Urinary bladder (tissue), 4 donors: ENCODE results near the gene FOXRED2. TPM values are rescaled to one million over a fixed set of nuclear protein-coding genes. Genes with fewer than 3 reads are reported as not detected.

Source experiments
- DNase-seq: peaks from one replicate; pipeline ENCODE4 v3.0.0-alpha.2; 2015; ENCODE audit errors: extremely low spot score
- H3K27ac ChIP-seq: one replicate; pipeline ENCODE4 v1.5.1; 2013; ENCODE audit warnings: low read depth, mild to moderate bottlenecking, moderate library complexity
- H3K36me3 ChIP-seq: one replicate; pipeline ENCODE4 v1.6.1; 2013; ENCODE audit warnings: mild to moderate bottlenecking, moderate library complexity; ENCODE audit not compliant: insufficient read depth
- H3K4me1 ChIP-seq: one replicate; pipeline ENCODE4 v1.6.1; 2013; ENCODE audit warnings: mild to moderate bottlenecking, moderate library complexity; ENCODE audit not compliant: insufficient read depth
- H3K4me3 ChIP-seq: one replicate; pipeline ENCODE4 v1.5.1; 2013; ENCODE audit warnings: low read depth, low read length
- WGBS: extraction: QIAGEN DNeasy Blood & Tissue Kit; methylation state at CpG from one replicate; pipeline ENCODE4 v1.1.7; 2013; 5-methylcytosine and 5-hydroxymethylcytosine counted together
- polyA plus RNA-seq: library from polyadenylated mRNA; stranded (reverse); fragments of 200-250 nt; gene quantifications from one replicate; pipeline ENCODE4 v1.2.3, GENCODE V29; 2013
- total RNA-seq: library from RNA; depleted of rRNA; stranded (reverse); fragments of >200 nt; gene quantifications from one replicate; pipeline ENCODE4 v1.2.3, GENCODE V29; 2014
- donor health status: healthy with polysubstance abuse.
- donor health status: healthy.

The FOXRED2 gene
- total and polyA plus RNA-seq, 2 donors: 9.9 to 10.9 TPM

DNA sequence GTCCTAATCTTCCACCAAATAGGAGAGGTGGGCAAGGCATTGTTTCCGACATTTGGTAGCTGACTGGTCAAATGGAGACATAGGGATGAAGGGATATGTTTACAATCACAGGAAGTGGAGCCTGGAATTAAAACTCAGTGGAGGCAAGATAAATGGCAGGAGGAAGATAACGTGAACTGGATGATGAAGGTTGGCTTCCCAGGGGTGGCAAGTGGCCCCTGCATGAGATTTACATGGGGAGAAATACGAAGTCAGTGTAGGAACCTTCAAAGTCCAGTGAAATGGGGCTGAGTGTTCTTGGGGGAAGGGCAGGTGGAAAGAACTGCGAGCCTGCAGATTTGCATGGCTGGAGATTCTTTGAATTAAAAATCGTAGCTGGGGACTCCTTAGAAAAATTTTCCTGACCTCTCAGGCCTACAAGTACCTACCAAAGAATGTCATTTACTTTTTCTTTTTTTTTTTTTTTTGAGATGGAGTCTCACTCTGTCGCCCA, 724 bp upstream of the FOXRED2 start:
- Histone ChIP-seq H3K27ac (no peak overlapping the region), H3K36me3 (peaks cover 2% of the 10 kb centered on the region), H3K4me3 (no peak overlapping the region), H3K4me1 (no peaks in the 10 kb centered on the region)
- 83% methylated on average over 6 of the region's 6 CpGs for WGBS
- DNase-seq: no peak

GRCh38 chr22:36505998-36506635, 723 bp downstream of the FOXRED2 start:
- H3K4me1 ChIP-seq: no peaks in the 10 kb centered on the region
- no peaks in the 10 kb centered on the region for H3K36me3 ChIP-seq
- no peak overlapping the region for H3K27ac ChIP-seq
- no peak for DNase-seq
- 96% methylated on average over 60 of the region's 60 CpGs for WGBS
- H3K4me3 ChIP-seq: peak overlapping the region; percentile 62

DNA sequence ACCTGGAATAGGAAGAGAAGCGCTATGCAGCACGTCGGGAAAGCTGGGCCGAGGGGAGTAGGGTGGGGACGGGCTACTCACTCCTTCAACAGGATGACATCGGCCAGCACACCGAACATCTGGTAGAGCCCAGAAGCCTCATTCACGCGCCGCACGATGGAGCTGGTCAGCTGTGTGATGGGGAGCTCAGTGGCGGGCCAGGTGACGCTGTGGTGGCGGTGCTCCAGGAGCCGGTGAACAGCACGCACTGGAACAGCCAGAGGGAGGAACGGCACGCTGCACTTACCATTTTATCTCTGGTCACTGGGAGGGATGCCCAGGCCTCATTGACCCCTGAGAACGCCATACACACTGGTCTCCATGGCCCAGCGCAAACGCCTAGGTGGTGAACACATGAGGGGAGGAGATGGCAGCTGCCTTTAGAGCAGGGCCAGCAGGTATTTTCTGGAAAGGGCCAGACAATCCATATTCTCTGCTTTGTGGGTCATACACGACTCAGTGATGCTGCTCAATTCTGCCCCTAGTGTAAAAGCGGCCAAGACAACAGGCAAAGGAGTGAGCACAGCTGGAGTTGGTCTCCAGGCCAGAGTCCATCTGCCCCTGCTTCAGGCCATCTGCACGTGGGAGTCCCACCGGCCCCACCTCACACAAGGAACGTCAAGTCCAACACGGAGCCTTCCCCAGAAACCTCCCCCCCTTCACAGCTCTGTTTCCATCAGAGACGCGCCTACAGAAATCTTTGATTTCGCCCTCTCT, 8.8 kb downstream of the FOXRED2 start:
- H3K27ac ChIP-seq: no peak overlapping the region
- H3K36me3 ChIP-seq: no peaks in the 10 kb centered on the region
- H3K4me1 ChIP-seq: no peaks in the 10 kb centered on the region
- no peak for DNase-seq
- H3K4me3 ChIP-seq: no peak overlapping the region
- WGBS: 91% methylated on average over 30 of the region's 30 CpGs

- no peaks in the 10 kb centered on the region for H3K4me1 ChIP-seq
- WGBS: 81% methylated on average over 16 of the region's 16 CpGs
- DNase-seq: no peak
- no peaks in the 10 kb centered on the region for H3K36me3 ChIP-seq
- H3K27ac ChIP-seq: no peak overlapping the region
- no peak overlapping the region for H3K4me3 ChIP-seq
Observed at GRCh38 chr22:36493690-36494110, 13.1 kb downstream of the FOXRED2 start.

GRCh38 chr22:36492109-36492508, 14.7 kb downstream of the FOXRED2 start:
- DNase-seq: no peak
- Histone ChIP-seq H3K4me3 (no peak overlapping the region), H3K36me3 (no peaks in the 10 kb centered on the region), H3K4me1 (no peaks in the 10 kb centered on the region), H3K27ac (no peak overlapping the region)
- WGBS: 83% methylated on average over 5 of the region's 5 CpGs

GRCh38 chr22:36491155-36491554, 15.7 kb downstream of the FOXRED2 start:
- DNase-seq: no peak
- WGBS: 95% methylated on average over 7 of the region's 7 CpGs
- Histone ChIP-seq H3K36me3 (no peaks in the 10 kb centered on the region), H3K4me3 (no peak overlapping the region), H3K4me1 (no peaks in the 10 kb centered on the region), H3K27ac (no peak overlapping the region)

- 89% methylated on average over 13 of the region's 13 CpGs for WGBS
- no peak overlapping the region for H3K4me3 ChIP-seq
- no peaks in the 10 kb centered on the region for H3K4me1 ChIP-seq
- no peak overlapping the region for H3K27ac ChIP-seq
- no peaks in the 10 kb centered on the region for H3K36me3 ChIP-seq
- no peak for DNase-seq
Observed at GRCh38 chr22:36486619-36487384, 20.0 kb downstream of the FOXRED2 start.

GRCh38 chr22:36481393-36482168, 25.3 kb downstream of the FOXRED2 start, which contains the start of gene TXN2:
TXN2 (minus strand) TSS chr22:36481640; CDS start chr22:36480837, 803 bp downstream.
- H3K4me1 ChIP-seq: no peaks in the 10 kb centered on the region
- under 1% methylated on average over 62 of the region's 62 CpGs for WGBS
- H3K27ac ChIP-seq: peak within 1 kb of the TSS; percentile 82
- peak; percentile 95 for DNase-seq
- H3K4me3 ChIP-seq: peak within 1 kb of the TSS; percentile 48
- H3K36me3 ChIP-seq: no peaks in the 10 kb centered on the region

DNA sequence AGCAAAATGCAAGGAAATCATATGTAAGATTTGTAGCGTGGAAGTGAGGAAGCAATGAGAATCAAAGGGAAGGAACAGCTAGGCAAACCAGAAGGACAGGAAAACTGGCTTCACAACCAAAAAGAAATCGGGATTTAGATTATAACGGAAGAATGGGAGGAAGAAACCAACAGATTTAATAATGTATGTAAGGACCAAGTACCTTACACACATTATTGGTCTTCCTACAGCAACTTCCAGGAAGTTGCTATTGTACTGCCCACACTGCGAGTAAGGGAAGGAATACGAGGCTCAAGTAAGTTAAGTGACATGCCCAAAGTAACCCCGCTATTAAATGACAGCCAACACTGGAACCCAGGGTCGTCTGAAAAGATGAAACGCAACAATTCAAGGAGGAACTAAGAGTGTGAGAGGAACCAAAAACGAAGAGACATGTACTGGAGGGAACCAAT, 25.9 kb downstream of the FOXRED2 start:
- no peaks in the 10 kb centered on the region for H3K4me1 ChIP-seq
- 10% methylated on average over 9 of the region's 9 CpGs for WGBS
- peak; percentile 40 for DNase-seq
- H3K4me3 ChIP-seq: peak overlapping the region; percentile 48
- peak overlapping the region; percentile 79 for H3K27ac ChIP-seq
- H3K36me3 ChIP-seq: peaks cover 2% of the 10 kb centered on the region

DNA sequence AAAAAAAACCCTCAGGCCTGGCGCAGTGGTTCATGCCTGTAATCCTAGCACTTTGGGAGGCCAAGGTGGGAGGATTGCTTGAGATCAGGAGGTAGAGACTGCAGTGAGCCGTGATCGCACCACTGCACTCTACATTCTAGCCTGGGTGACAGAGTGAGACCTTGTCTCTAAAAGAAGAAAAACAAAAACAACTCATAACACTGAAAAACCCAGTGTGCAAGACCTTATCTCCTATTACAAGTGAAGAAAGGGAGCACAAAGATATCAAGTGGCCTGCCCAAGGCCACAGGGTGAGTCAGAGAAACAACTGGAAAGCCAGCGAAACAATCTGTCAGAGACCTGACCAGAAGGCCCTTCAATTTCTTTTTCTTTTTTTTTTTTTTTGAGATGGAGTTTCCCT, 27.9 kb downstream of the FOXRED2 start:
- Histone ChIP-seq H3K27ac (no peak overlapping the region), H3K4me3 (no peak overlapping the region), H3K4me1 (no peaks in the 10 kb centered on the region), H3K36me3 (peaks cover 6% of the 10 kb centered on the region)
- DNase-seq: no peak
- WGBS: 94% methylated on average over 4 of the region's 4 CpGs

- Histone ChIP-seq H3K4me3 (no peak overlapping the region), H3K4me1 (no peaks in the 10 kb centered on the region), H3K36me3 (peaks cover 6% of the 10 kb centered on the region), H3K27ac (no peak overlapping the region)
- no peak for DNase-seq
- 97% methylated on average over 6 of the region's 6 CpGs for whole genome bisulfite sequencing
Observed at GRCh38 chr22:36475341-36475740, 31.5 kb downstream of the FOXRED2 start.

DNA sequence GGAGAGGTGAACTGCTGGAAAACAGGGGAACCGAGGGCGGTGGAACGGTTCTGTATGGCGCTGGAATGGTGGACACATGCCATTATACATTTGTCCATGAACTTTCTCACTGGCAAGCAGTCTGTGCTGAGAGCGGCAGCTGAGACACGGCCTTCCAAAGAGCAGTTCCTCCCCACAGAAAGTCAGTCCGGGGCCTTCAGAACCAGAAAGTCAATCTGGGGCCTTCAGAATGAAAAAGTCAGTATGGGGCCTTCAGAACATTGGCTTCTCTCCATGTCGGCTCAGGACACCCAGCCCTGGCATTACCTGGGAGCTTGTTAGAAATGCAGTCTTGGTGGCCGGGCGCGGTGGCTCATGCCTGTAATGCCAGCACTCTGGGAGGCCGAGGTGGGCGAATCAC, 34.2 kb downstream of the FOXRED2 start:
- peaks cover 6% of the 10 kb centered on the region for H3K36me3 ChIP-seq
- H3K27ac ChIP-seq: no peak overlapping the region
- 81% methylated on average over 13 of the region's 13 CpGs for WGBS
- H3K4me3 ChIP-seq: no peak overlapping the region
- no peak for DNase-seq
- H3K4me1 ChIP-seq: no peaks in the 10 kb centered on the region

GRCh38 chr22:36471341-36471821, 35.5 kb downstream of the FOXRED2 start:
- Histone ChIP-seq H3K4me1 (no peaks in the 10 kb centered on the region), H3K36me3 (peaks cover 6% of the 10 kb centered on the region), H3K27ac (no peak overlapping the region), H3K4me3 (no peak overlapping the region)
- DNase-seq: no peak
- WGBS: 68% methylated on average over 14 of the region's 14 CpGs
